Loucy (cell line): Measurements from ENCODE around the gene FAM20C.

ENCODE experiments used
- H2AFZ ChIP-seq: fragments of 200-600 bp; sonication (generic); 2 replicates; pipeline ENCODE4 v1.6.0; 2016; ENCODE audit warnings: antibody characterized with exemption, mild to moderate bottlenecking, low read length, moderate library complexity
- H3F3A ChIP-seq: fragments of 200-600 bp; 2 replicates; pipeline ENCODE4 v1.6.0; 2016; ENCODE audit warnings: antibody characterized with exemption, low read depth, mild to moderate bottlenecking
- H3K27me3 ChIP-seq: fragments of 200-600 bp; sonication (generic); 2 replicates; pipeline ENCODE4 v1.6.1; 2014; ENCODE audit warnings: low read length, mild to moderate bottlenecking; ENCODE audit not compliant: insufficient read depth, poor library complexity, severe bottlenecking
- H3K36me3 ChIP-seq: fragments of 200-600 bp; sonication (generic); 2 replicates; pipeline ENCODE4 v1.6.1; 2016; ENCODE audit warnings: low read length; ENCODE audit not compliant: insufficient read depth
- H3K4me1 ChIP-seq: fragments of 200-600 bp; sonication (generic); 2 replicates; pipeline ENCODE4 v1.5.1; 2014; ENCODE audit warnings: low read length, mild to moderate bottlenecking; ENCODE audit not compliant: insufficient read depth, poor library complexity, severe bottlenecking
- H3K4me2 ChIP-seq: fragments of 200-600 bp; sonication (generic); 2 replicates; pipeline ENCODE4 v1.6.0; 2014; ENCODE audit warnings: antibody characterized with exemption, low read length, low read depth, mild to moderate bottlenecking; ENCODE audit not compliant: poor library complexity, severe bottlenecking
- H3K4me3 ChIP-seq: fragments of 200-600 bp; sonication (generic); 2 replicates; pipeline ENCODE4 v1.5.1; 2014; ENCODE audit warnings: low read length, mild to moderate bottlenecking, mixed read lengths; ENCODE audit not compliant: poor library complexity, severe bottlenecking
- H3K79me2 ChIP-seq: fragments of 200-600 bp; sonication (generic); 2 replicates; pipeline ENCODE4 v1.6.1; 2014; ENCODE audit warnings: low read length; ENCODE audit not compliant: insufficient read depth
- H3K9ac ChIP-seq: fragments of 200-600 bp; sonication (generic); 2 replicates; pipeline ENCODE4 v1.6.0; 2014; ENCODE audit warnings: mild to moderate bottlenecking, low read depth, low read length, moderate library complexity; ENCODE audit not compliant: poor library complexity, severe bottlenecking
- H3K9me2 ChIP-seq: fragments of 200-600 bp; sonication (generic); replicated peaks from 2 replicates; pipeline ENCODE4 v1.6.1; 2016; ENCODE audit warnings: low read depth, low read length, mixed read lengths
- H3K9me3 ChIP-seq: fragments of 200-600 bp; sonication (generic); 2 replicates; pipeline ENCODE4 v1.6.1; 2014; ENCODE audit warnings: mild to moderate bottlenecking, antibody characterized with exemption, low read length, low read depth; ENCODE audit not compliant: insufficient read depth
- H4K20me1 ChIP-seq: fragments of 200-600 bp; sonication (generic); 2 replicates; pipeline ENCODE4 v1.6.0; 2014; ENCODE audit warnings: antibody characterized with exemption, low read length, mild to moderate bottlenecking; ENCODE audit not compliant: insufficient read depth, poor library complexity, severe bottlenecking
- EZH2phosphoT487 ChIP-seq: fragments of 200-600 bp; IDR thresholded peaks from 2 replicates; pipeline ENCODE4 v1.6.1; 2018; ENCODE audit warnings: antibody characterized with exemption, mild to moderate bottlenecking, moderate library complexity, borderline replicate concordance
- TF ChIP-seq, protein P1 (sequence below): fragments of 200-600 bp; sonication (generic); conservative IDR thresholded peaks from 2 replicates; pipeline ENCODE4 v1.5.1; 2014; ENCODE audit warnings: mild to moderate bottlenecking, antibody characterized with exemption, low read length

Gene FAM20C

DNA sequence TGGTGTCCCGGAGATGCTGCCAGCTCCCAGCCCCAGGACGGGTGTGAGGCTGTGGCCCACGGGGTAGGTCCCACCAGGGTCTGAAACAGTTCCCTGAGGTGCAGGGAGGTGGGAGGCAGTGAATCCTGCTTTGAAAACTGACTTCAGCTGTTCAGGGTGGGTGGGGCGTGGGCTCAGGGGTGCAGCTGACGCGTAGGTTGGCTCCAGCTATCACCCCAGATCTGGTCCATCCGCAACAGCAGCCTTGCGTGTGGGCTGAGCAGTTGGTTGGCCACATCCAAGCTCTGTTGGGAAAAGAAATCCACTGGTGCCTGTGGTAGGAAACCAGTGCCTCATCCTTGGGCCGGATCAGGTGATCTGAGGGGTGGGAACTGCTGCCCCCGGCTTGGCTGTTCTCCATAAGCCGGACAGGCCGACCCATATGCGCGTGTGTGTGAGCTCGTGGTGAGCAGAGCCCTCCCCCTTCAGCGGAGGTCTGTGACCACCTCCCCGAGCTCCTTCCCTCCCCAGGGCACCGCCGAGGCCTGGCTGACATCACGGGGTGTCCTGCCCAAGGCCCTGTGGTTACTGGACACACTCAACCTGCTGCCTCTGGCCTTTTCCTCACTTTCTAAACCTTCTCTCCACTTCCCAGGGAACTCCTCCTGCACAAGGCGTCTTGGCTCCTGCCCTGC lies 15.4 kb upstream of the FAM20C start:
- no peak overlapping the region for H3K9ac ChIP-seq
- no peaks in the 10 kb centered on the region for H4K20me1 ChIP-seq
- no peak overlapping the region for H3K4me2 ChIP-seq
- no peak overlapping the region for H2AFZ ChIP-seq
- H3K9me2 ChIP-seq = no peaks in the 10 kb centered on the region
- no peaks in the 10 kb centered on the region; the same call in 1 of the 2 replicates for H3K9me3 ChIP-seq
- no peaks in the 10 kb centered on the region for H3K36me3 ChIP-seq
- TF ChIP-seq EZH2phosphoT487 = no peak
- TF ChIP-seq, protein P1, sequence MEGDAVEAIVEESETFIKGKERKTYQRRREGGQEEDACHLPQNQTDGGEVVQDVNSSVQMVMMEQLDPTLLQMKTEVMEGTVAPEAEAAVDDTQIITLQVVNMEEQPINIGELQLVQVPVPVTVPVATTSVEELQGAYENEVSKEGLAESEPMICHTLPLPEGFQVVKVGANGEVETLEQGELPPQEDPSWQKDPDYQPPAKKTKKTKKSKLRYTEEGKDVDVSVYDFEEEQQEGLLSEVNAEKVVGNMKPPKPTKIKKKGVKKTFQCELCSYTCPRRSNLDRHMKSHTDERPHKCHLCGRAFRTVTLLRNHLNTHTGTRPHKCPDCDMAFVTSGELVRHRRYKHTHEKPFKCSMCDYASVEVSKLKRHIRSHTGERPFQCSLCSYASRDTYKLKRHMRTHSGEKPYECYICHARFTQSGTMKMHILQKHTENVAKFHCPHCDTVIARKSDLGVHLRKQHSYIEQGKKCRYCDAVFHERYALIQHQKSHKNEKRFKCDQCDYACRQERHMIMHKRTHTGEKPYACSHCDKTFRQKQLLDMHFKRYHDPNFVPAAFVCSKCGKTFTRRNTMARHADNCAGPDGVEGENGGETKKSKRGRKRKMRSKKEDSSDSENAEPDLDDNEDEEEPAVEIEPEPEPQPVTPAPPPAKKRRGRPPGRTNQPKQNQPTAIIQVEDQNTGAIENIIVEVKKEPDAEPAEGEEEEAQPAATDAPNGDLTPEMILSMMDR = no peak
- no peaks in the 10 kb centered on the region for H3K79me2 ChIP-seq
- no peaks in the 10 kb centered on the region for H3F3A ChIP-seq
- no peaks in the 10 kb centered on the region for H3K27me3 ChIP-seq
- no peaks in the 10 kb centered on the region for H3K4me1 ChIP-seq
- no peak overlapping the region for H3K4me3 ChIP-seq

DNA sequence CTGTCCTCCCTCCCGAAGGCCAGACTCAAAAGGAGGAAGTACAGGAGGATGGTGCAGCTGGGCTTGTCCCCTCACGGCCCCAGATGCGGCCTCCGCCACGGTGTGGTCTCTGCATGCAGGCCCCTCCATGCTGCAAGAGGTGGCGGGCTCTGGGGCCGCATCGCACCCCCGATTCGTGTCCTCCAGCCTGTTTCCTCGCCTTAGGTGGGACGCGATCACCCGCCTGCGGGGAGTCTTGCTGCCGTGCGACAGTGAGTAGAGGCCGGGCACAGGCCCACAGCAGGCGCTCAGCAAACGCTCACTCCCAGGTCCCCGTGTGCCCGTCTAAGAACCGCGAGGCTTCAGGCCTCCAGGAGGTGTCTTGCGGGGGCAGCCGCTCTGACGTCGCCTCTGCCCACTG lies 13.9 kb upstream of the FAM20C start:
- no peaks in the 10 kb centered on the region for H3K9me2 ChIP-seq
- H3F3A ChIP-seq = no peaks in the 10 kb centered on the region
- no peak overlapping the region for H3K9ac ChIP-seq
- H3K79me2 ChIP-seq = no peaks in the 10 kb centered on the region
- no peaks in the 10 kb centered on the region for H3K27me3 ChIP-seq
- H2AFZ ChIP-seq = no peak overlapping the region
- no peaks in the 10 kb centered on the region for H4K20me1 ChIP-seq
- no peaks in the 10 kb centered on the region; the same call in 1 of the 2 replicates for H3K9me3 ChIP-seq
- TF ChIP-seq, protein P1 = no peak
- TF ChIP-seq EZH2phosphoT487 = no peak
- H3K4me1 ChIP-seq = no peaks in the 10 kb centered on the region
- H3K4me2 ChIP-seq = no peak overlapping the region
- no peak overlapping the region for H3K4me3 ChIP-seq
- no peaks in the 10 kb centered on the region for H3K36me3 ChIP-seq

DNA sequence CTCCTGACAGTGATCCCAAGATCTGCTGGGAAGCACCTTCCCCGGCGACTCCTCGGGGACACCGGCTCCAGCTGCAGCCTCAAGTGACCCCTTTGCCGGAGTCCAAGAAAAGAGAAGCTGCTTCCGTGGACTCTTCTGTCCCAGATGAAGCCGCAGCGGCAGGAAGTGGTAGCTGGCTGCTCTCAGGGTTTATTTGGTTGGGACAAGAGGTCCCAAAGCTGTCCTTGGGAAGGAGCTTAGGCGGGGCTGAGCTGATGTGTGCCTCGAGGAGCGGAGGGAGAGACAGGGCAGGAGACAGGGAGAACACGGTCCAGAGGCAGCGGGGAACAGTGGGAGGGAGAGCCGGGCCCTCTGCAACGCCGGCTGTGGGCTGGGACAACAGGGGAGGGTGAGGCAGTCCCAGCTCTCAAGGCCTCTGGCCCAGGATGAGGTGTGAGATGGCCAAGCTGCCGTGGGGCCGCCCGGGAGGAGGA lies 13.1 kb upstream of the FAM20C start:
- no peaks in the 10 kb centered on the region for H3K36me3 ChIP-seq
- H3K4me3 ChIP-seq = no peak overlapping the region
- no peaks in the 10 kb centered on the region for H3F3A ChIP-seq
- H3K4me2 ChIP-seq = no peak overlapping the region
- H3K27me3 ChIP-seq = no peaks in the 10 kb centered on the region
- TF ChIP-seq, protein P1 = no peak
- TF ChIP-seq EZH2phosphoT487 = no peak
- no peak overlapping the region for H3K9ac ChIP-seq
- H3K9me3 ChIP-seq = no peaks in the 10 kb centered on the region
- no peaks in the 10 kb centered on the region for H3K4me1 ChIP-seq
- H3K79me2 ChIP-seq = no peaks in the 10 kb centered on the region
- H4K20me1 ChIP-seq = no peaks in the 10 kb centered on the region
- H2AFZ ChIP-seq = no peak overlapping the region
- H3K9me2 ChIP-seq = no peaks in the 10 kb centered on the region
